ENCODE results near the gene NEU2.
"Not testable (repeated sequence)": the region's sequence is repeated elsewhere in the genome, so short reads cannot be mapped to it uniquely, and the experiment has no call there.

NEU2 gene

DNA sequence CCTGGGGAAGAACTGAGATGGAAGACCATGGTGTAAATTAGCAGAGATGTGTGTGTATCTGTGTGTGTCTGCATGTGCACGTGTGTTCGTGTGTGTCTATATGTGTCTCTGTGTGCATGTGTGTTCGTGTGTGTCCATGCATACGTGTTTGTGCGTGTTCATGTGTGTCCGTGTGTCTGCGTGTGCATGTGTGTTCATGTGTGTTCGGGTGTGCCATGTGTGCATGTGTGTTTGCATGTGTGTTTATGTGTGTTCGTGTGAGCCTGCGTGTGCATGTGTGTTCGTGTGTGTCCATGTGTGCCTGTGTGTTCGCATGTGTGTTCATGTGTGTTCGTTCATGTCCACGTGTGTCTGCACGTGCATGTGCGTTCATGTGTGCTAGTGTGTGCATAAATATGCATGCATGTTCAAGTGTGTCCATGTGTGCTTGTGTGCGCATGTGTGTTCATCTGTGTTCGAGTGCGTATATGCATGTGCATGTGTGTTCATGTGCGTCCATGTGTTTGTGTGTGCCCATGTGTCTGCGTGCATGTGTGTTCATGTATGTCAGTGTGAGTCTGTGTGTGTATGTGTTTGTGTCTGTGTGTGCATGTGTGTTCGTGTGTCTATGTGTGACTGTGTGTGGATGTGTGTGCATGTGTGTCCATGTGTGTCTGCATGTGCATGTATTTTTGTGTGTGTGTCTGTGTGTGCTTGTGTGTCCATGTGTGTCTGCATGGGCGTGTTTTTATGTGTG, 3.1 kb downstream of the NEU2 start:
- DNase-seq = no peak

DNA sequence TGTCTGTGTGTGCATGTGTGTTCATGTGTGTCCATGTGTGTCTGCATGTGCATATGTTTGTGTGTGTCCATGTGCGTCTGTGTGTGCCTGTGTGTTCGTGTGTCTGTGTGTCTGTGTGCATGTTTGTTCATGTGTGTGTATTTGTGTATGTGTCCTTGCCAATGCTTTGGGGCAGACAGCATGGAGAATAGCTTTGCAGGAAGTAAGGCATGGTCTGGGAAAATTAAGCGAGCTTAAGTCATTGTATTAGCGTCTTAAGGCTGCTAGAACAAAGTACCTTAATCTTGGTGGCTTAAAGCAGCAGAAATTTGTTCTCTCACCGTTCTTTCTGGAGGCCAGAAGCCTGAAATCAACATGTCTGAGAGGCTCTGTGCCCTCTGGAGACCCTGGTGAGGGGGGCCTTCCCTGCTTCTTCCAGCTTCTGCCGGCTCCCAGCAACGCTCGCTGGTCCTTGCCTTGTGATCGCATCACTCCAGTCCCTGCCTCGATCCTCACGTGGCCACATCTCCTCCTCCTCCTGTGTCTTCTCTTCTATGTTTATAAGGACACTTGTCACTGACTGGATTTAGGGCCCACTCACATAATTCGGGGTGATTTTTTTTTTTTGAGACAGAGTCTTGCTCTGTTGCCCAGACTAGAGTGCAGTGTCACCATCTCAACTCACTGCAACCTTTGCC, 3.8 kb downstream of the NEU2 start:
- DNase-seq = no peak

DNA sequence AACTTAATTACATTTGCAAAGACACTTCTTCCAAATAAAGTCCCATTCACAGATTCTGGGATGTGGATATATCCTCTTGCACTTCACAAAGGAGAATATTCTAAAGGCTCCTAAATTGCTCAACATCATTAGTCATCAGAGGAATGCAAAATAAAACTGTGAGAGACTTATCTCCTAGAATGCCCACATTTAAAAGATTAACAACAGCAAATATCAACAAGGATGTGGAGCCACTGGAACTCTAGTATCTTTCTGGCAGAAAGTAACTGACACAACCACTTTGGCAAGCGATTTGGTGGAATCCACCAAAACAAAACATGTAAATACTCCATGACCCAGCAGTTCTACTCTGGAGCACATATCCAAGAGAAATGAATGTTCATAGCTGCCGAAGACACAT, 4.6 kb downstream of the NEU2 start:
- no peak for DNase-seq

DNA sequence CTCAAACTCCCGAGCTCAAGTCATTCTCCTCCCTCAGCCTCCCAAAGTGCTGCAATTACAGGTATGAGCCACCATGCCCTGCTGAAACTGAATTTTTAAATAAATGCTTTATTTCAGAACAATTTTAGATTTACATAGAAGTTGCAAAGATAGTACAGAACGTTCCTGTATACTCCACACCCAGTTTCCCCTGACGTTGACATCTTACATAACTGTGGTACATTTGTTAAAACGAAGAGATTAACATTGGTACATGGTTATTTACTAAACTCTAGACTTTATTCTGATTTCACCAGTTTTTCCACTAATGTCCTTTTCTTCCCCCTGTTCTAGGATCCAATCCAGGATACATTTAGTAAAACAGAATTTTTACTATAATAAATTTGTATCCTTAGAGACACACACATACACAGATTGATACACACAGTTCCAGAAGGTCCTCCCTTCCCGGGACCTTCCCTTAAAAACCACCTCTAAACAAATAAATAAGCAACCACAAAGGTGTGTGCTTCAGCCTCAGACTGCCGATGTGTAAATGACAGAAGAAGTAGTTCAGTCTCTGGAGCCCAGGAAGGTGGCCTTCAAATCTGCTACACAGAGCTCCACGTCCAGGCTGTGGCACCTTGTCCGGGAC, 6.9 kb downstream of the NEU2 start:
- DNase-seq = no peak

DNA sequence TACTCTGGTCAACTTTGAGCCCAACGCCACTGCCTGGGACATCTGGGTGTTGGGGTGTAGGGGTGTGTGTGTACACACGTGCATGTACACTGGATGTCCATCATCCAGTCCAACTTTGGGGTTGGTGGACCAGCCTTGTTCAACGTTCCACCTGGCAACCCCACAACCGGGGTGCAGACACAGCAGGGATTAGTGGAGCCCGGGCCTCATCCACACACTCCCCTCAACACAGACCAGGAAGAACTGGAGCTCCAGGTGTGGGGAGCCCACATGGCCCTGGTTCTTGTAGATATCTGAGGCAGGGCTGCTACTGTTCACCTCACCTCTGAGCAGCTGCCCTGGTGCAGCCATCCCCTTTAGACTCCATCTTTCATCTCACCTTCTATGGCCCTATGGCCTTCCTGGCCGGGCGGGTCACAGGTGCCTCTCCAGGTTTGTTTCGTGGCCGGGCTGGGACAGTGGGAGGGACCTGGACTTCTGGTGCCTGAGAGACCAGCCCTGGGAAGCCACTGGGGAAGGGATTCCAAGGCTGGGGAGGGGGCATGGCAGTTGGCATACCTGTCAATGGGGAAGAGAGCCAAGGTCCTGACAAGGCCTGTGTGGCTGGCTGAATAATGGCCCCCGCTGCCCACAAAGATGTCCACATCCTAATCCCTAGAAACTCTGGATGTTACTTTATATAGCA, 7.5 kb downstream of the NEU2 start:
- no peak for DNase-seq

DNA sequence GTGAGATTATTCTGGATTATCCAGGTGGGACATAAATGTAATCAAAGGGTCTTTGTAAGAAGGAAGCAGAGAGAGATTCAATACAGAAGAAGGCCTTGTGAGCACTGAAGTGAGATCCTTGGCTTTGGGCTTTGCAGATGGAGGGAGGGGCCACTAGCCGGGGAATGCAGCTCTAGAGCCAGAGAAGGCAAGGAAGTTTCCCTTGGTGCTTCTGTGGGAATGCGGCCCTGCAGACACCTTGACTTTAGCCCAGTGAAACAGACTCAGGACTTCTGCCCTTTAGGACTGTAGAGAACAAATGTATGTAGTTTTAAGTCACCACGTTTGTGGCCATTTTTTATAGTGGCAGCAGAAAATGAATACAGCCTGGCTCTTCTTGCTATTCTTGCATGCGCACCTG, 8.1 kb downstream of the NEU2 start:
- no peak for DNase-seq

DNA sequence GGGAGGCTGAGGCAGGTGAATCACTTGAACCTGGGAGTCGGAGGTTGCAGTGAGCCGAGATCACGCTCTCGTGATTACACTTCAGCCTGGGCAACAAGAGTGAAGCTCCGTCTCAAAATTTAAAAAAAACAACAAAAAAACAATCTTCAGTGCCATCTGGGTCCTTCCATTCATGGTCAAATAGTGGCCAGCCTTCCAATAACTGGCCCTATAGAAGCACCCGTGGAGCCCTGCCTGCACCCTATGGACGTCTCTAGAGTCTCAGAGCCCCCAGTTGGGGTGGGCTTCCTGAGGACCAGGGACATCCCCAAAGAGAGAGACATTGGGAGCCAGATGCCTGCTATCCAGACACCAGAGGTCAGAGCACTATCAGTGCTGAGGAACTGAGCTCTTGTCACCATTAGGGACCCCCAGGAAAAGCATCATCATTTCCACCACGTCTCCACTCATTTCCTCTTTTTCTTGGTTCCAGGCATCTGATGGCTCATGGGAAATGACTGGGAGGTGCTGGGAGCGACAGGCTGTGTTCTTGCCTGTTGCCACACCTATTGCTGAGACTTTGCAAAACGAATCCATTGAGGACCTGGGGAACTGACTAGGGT, 9.4 kb downstream of the NEU2 start:
- DNase-seq = no peak

DNA sequence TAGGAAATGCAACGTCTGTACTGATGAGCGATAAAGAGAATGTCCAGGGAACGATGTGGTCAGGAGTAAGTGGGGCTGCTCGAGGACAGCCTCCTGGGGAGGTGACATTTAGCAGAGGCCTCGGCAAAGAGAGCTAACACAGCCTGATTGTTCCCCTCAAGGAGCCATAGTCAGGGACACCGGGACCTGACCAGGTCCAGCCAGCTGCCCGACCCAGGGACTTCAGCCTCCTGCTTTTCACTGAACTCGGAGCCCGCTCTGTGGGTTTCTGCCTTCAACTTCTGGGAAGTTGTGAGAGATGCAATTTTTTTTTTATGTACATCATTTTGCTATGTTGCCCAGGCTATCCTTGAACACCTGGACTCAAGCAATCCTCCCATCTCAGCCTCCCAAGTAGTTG, 10.1 kb downstream of the NEU2 start:
- no peak for DNase-seq

DNA sequence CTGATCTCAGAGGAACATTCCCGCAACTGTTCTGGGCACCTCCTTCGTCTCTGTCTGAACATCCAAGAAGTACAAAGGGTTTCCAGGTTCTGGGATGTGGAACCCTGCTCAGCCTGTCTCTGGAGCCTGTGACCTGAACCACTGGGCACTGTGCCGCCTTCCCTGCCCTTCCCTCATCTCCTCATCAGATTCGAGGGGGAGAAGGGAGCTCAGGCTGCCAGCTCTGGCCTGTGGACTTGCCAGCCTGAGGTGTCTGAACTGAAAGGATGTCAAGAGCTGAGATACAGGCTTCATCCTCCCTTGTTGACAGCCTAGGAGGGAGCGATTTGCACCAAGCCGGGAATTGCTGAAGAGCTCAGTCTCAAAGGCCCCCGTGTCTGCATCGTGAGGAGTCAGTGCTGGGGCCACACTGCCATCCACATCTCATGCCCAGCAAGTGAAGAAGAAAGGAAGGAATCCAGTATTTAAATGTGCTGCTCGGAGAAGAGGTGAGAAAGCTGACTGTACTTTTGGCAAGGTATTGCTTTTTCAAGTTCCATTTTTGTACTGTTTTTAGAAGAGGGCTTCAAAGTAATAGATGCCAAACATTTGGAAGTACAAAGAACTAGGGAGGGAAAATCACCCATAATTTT, 12.6 kb downstream of the NEU2 start:
- no peak for DNase-seq

DNA sequence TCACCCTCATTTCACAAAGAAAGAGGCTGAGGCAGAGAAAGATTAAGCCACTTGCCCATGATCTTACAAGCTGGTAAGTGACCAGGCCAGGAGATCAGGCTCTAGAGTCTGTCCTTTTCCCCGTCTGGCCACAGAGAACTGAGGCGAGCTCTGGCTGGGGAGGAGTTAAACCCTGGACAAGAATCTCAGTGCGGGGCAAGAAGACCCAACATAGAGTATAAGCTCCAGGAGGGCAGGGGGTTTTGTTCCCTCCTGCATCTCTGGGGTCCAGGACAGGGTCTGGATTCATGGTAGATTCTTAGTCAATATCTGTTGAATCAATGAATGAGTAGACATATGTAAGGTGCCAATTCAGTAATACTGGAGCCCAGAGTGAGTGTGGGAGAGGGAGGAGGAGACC, 14.7 kb downstream of the NEU2 start:
- no peak for DNase-seq

DNA sequence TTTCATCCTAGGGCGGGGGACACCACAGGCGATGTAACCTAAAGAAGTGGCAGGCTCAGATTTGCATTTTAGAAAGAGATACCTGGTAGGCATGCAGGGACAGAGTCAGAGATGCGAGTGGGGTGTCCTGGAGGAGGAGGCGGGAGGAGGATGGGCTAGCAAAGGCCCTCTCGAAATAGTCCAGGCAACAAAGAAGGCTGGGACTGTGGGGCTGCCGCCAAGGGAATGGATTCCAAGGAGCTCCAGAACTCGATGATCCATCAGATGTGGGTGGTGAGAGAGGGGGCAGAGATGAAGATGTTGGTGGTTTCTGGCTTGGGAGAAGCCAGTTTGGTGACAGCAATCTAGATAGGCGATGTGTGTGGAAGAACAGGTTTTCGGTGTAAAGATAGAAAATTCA, 15.2 kb downstream of the NEU2 start:
- DNase-seq = no peak

DNA sequence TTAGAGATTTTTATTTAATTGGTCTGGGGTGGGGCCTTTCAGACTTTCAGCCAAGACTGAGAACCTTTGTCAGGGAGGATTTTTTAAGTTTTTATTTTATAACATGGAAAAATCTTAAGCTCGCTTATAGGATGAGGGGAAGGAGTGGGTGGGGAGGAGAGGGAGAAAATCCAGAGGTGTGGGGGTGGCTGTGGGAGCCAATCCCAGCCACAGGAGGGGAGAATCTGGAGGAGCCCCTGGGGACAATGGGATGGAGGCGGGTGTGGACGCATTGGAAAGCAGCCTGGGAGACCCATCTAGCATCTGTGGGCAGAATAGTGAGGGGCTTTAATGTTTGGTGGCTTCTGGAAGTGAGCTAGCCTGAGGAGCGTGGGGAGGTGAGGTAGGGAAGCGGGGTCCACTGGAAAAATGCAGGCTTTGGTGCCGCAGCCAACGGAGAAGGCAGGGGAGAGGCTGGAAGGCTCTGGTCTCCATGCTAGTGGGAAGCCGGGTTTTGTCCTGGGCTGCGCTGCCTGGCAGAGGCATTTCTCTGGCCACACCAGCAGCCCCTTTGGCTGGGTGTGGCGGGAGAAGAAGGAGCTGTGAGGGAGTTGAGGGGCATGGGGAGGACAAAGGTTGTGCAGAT, 16.2 kb downstream of the NEU2 start:
- no peak for DNase-seq

DNA sequence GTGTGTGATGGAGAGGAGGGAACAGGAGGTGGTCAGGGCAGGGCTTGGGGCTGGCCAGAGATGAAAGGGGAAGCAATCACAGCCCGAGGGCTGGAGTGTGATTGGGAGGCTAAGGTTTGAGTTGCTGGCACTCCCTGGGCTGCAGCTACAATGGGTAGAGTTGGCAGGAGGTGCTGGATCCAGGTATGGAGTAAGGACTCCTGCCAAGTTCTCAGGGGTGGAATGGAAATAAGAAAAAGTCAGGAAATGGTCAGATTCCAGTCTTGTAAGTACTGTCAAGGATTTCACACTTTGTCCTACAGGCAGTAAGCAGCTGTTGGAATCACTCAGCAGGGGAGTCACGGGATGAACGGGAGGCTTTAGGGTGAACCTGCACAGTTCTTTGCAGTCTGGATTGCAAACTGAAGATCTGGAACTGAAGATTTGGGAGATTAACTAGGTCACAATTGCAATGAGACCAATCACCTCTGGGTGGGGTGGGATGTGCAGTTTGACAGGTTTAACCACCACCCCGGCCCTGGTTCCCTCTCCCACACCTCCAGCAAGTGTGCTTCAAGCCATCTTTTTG, 16.8 kb downstream of the NEU2 start:
- DNase-seq = no peak

DNA sequence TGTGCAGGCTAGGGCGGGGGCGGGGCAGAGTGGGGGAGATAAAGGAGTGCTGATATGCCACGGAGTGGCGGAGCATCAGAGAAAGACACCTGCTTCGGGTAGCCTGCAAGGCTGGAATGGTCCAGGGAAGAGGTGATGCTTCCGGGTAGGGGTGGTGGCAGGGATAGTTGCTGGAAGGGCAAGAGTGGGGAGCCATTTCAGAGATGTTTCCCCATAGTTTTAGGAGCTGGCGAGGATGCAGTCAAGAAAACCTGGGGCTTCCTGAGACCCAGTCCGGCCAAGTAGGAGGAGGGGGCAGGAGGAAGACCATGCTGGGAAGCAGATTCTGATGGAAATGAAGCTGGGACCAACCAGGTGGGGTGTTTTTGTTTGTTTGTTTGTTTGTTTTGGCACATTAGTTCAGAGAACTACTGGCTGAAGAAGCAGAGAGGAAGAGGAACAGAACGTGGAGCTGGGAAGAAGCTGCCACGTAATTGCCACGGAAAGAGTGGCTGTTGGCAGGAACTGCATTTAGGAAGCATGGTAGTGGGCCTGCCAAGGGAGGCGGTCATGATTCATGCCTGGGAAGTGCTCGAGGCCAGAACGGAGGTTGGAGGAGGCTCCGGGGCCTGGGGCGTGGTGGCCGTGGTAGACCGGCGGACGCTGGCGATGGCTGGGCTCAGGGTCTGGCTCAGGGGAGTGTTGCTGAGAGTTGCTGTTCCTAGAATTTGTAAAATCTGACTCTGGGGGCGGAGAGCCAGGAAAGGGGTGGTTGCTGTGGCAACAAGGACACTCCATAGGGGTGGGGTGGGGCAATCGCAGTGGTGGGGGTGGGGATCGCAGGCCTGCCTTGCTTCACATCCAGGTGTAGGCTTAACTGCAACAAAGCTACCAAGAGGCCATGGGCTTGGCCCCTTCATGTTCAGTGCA, 19.0 kb downstream of the NEU2 start:
- DNase-seq = no peak

DNA sequence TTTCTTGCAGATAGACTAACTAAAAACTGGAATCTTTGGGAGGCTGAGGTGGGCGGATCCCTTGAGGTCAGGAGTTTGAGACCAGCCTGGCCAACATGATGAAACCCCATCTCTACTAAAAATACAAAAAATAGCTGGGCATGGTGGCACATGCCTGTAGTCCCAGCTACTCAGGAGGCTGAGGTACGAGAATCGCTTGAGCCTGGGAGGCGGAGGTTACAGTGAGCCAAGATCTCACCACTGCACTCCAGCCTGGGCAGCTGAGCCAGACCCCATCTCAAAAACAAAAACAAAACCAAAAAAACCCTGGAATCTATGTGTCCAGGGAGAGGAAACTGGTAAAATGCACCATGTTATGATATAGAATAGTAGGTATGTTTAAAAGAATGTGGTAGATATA, 20.0 kb downstream of the NEU2 start:
- not testable (repeated sequence) for DNase-seq

DNA sequence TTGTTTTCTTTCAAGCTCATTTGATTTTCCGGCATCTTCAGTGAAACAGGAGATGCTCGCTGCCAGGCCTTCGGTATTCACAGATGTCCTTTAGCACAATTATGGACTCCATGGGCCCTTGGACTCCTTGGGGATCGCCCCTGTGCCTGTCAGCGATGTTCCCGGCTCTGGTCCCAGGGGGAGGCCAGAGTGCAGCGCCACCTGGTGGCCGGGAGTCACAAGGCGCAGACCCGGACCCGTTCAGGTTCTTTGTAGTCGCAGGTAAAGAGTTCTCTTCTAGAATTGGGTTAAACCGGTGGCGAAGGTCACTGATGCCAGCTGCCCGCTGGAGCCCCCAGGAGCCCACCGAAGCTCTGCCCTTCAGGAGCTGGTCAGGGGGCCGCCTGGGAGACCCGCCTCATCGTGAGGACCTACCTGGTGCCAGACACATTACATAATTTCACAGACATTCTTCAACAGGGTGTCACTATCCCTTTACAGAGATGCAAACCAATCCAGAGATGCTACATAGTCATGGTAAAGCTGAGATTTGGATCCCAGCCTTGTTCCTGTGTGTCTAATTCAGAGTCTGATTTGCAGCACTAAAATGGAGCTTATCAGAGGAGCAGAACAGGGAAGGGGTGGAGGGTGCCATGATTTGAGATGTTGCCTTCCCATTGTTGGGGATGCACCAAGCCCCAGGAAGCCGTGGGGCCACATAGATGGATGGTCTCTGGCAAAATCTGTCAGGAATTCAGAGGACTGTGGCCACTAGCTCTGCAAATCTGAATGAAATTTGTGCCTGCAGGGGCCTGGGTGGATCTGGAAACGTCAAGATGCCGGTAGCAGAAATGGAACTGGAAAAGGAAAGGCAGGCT, 21.7 kb downstream of the NEU2 start:
- DNase-seq = no peak

DNA sequence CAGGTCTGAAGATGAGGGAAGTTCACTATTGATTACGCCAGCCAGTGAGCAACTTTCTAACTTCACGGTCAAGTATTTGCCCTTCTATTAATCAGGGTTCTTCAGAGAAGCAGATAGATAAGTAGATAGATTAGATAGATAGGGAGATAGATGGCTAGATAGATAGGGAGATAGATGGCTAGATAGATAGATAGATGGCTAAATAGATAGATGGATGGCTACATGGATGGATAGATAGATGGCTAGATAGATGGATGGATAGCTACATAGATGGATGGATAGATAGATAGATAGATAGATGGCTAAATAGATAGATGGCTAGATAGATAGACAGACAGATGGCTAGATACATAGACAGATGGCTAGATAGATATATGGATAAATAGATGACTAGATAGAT, 22.9 kb downstream of the NEU2 start:
- no peak for DNase-seq

DNA sequence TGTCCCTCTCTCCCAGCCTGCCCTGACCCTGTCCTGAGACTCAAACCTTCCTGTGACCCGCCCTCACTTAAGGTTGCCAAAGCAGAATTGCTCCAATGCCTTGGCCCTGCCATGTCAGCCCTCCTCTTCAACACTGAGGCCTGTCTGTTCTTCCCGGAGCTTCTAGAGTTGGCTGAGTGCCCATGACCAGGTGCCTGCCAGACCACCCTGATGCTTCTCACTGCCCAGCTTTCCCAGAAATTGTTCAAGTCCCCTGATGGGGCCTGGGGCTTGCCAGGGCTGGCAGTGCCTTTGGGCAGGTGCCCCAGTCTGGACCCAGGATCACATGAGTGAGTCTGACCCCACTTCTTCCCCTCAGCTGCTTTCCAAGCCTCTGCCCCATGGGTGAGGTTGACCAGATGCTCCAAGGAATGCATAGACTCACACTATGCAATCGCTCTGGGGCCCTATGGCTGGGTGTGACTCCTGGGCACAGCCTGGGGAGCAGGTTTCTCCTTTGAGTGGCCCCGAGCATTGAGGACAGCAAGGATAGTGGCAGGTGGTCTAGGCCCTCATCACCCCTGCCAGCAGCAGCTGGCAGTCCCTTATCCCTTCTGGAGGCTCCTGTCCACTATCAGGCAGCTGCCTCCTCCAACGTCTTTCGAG, 24.6 kb downstream of the NEU2 start:
- DNase-seq = no peak

Measured in NCI-H2171 (cell line).